Measurements from ENCODE around the gene CACNB2.
A peak's percentile ranks its signal among the peaks of the same experiment; 100 is the strongest.

CACNB2 gene

DNA sequence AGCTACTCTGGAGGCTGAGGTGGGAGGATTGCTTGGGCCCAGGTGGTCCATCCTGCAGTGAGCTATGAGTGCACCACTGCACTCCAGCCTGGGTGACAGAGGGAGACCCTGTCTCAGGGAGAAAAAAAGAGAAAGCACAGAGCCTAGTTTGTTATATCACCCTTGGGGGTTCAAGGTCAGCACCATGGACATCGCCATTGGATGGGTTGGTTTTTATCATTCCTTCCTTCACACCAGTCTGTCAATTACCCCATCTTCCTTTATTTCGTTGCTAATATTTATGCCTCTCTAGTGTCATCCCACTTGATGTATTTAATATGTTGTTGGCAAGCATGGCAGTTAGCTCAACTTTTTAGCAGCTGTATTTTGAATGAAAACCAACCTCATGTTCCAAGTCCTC is 328.9 kb downstream of the CACNB2 start:
- TF ChIP-seq, protein P1, sequence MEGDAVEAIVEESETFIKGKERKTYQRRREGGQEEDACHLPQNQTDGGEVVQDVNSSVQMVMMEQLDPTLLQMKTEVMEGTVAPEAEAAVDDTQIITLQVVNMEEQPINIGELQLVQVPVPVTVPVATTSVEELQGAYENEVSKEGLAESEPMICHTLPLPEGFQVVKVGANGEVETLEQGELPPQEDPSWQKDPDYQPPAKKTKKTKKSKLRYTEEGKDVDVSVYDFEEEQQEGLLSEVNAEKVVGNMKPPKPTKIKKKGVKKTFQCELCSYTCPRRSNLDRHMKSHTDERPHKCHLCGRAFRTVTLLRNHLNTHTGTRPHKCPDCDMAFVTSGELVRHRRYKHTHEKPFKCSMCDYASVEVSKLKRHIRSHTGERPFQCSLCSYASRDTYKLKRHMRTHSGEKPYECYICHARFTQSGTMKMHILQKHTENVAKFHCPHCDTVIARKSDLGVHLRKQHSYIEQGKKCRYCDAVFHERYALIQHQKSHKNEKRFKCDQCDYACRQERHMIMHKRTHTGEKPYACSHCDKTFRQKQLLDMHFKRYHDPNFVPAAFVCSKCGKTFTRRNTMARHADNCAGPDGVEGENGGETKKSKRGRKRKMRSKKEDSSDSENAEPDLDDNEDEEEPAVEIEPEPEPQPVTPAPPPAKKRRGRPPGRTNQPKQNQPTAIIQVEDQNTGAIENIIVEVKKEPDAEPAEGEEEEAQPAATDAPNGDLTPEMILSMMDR (IDR thresholded peaks at IDR 0.05) = no peak
- intact Hi-C loops (cut with DNase I; ENCODE audit: low total_unique reads) = no loop called here
- Histone ChIP-seq H3K27ac (no peak overlapping the region), H3K36me3 (no peaks in the 10 kb centered on the region), H3K4me1 (peaks cover 0 to 26% (median 6%) of the 10 kb centered on the region in 4 donors), H3K9me3 (no peaks in the 10 kb centered on the region), H3K4me3 (no peak overlapping the region), H3K27me3 (no peaks in the 10 kb centered on the region)
- no peak for DNase-seq

DNA sequence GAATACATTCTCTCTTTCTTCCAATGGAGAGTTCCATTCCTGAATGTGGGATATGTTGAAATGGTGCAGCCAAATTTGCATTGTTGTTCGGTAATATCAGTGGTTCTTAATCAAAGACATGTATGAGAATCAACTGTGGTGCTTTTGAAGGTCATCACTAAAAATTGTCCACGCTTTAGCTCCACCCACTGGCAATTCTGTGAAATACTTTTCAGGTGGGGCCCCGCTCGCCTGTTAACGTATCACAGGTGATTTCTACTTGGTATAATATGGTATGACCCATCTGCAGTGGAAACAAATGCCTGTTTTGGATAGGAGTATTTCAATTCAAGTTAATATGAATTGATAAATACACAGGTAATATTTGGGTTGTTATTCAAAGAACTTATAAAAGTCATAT is 332.8 kb downstream of the CACNB2 start:
- Histone ChIP-seq H3K4me1 (peaks cover 0 to 29% (median 7%) of the 10 kb centered on the region in 4 donors), H3K9me3 (no peaks in the 10 kb centered on the region), H3K4me3 (peak overlapping the region; percentile 13 to 14), H3K36me3 (no peaks in the 10 kb centered on the region), H3K27ac (peak overlapping the region; percentile 65 to 71), H3K27me3 (no peaks in the 10 kb centered on the region)
- intact Hi-C loops (cut with DNase I; ENCODE audit: low total_unique reads) = no loop called here
- no peak for DNase-seq
- TF ChIP-seq, protein P1 (IDR thresholded peaks at IDR 0.05) = no peak

DNA sequence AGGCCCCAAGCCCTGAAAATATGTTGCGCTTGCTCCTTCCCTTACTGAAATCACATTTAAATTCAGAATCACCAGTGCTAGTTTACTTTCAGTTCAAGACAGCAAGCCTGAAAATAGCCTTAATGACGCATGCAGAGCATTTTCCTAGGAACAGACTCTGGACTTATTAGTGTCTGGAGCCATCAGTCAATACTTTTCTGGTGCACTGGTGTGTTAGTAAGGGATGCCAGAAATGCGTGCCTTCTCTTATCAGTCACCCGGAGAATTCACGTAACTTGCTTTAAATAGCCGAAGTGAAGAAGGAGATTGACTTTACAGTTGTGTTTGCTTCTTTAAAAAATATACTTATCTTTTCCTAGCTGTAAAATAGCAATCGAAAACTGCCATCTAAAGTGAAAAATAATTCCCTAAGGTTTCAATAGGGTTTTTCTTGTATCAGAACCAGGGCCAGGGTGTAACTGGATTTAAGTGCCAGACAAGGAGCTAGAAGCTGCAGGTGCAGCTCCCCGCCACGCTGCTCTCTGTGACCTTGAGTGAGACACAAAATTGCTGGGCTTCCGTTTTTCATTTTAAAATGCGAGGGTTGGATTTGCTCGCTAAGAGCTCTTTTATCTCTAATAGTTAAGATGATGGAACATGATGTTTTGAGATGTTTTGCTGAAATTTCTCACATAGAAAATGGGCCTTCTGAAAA is 333.3 kb downstream of the CACNB2 start:
- H3K4me3 ChIP-seq = peak overlapping the region; percentile 13 to 14
- TF ChIP-seq, protein P1 (IDR thresholded peaks at IDR 0.05) = no peak
- no peaks in the 10 kb centered on the region for H3K36me3 ChIP-seq
- intact Hi-C loops (cut with DNase I; ENCODE audit: low total_unique reads) = no loop called here
- DNase-seq = no peak
- H3K27ac ChIP-seq = peak overlapping the region; percentile 65 to 71
- H3K9me3 ChIP-seq = no peaks in the 10 kb centered on the region
- H3K4me1 ChIP-seq = peaks cover 0 to 29% (median 7%) of the 10 kb centered on the region in 4 donors
- H3K27me3 ChIP-seq = no peaks in the 10 kb centered on the region

DNA sequence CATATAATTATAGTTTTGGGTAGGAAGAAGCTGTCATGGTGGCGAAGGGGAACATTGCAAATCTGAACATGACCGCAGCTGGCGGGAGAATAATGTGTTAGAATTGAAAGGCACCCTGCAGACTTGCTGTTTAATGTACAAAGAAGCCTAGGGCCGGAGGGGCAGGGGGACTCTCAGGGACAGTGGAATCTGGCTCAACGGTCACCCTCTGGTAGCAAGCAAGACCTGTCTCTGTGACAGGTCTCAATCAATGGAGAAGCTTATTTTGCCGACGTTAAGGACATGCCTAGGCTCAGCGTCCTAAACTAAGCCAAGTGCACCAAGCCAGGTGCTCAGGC is 333.9 kb downstream of the CACNB2 start:
- no peak for DNase-seq
- no peaks in the 10 kb centered on the region for H3K27me3 ChIP-seq
- H3K9me3 ChIP-seq = no peaks in the 10 kb centered on the region
- TF ChIP-seq, protein P1 (IDR thresholded peaks at IDR 0.05) = no peak
- H3K4me1 ChIP-seq = peaks cover 0 to 27% (median 7%) of the 10 kb centered on the region in 4 donors
- peak overlapping the region; percentile 65 to 71 for H3K27ac ChIP-seq
- intact Hi-C loops (cut with DNase I; ENCODE audit: low total_unique reads) = no loop called here
- no peaks in the 10 kb centered on the region for H3K36me3 ChIP-seq
- H3K4me3 ChIP-seq = no peak overlapping the region

DNA sequence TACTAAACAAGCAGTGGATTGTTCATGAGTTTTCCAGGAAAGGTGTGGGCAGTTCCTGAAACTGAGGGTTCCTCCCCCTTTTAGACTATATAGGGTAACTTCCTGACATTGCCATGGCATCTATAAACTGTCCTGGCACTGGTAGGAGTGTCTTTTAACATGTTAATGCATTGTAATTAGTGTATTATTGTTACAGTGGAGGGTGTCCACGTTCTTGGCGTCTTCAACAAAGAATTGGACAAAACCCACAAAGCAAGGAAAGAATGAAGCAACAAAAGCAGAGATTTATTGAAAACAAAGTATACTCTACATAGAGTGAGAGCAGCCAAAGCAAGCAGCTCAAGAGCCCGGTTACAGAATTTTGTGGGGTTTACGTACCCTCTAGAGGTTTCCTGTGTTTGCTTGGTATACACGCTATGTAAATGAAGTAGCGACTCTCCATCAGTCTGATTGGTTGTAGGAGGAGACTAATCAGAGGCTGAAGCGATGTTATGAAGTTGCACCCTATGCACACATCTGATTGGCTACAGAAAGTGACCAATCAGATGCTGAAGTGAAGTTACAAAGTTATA is 335.9 kb downstream of the CACNB2 start:
- Histone ChIP-seq H3K27ac (no peak overlapping the region), H3K36me3 (no peaks in the 10 kb centered on the region), H3K27me3 (no peaks in the 10 kb centered on the region), H3K4me1 (peaks cover 0 to 19% (median 7%) of the 10 kb centered on the region in 4 donors), H3K9me3 (no peaks in the 10 kb centered on the region), H3K4me3 (no peak overlapping the region)
- intact Hi-C loops (cut with DNase I; ENCODE audit: low total_unique reads) = no loop called here
- TF ChIP-seq, protein P1 (IDR thresholded peaks at IDR 0.05) = no peak
- DNase-seq = no peak
